KBM-7 (cell line): ENCODE measurements around the gene VAV3.
A peak's percentile ranks its signal among the peaks of the same experiment; 100 is the strongest.

ENCODE experiments used
- DNase-seq: peaks from one replicate; pipeline ENCODE4 v3.0.0-alpha.2; 2015
- in situ Hi-C: fragments of 300-500 bp; cut with MboI; formaldehyde crosslinking; loops from 2 replicates; pipeline ENCODE4 v1.14.3; 2020; ENCODE audit warnings: low sequenced_read_pairs, low pct_unique_long_range_greater_than_20kb, mixed read lengths

The VAV3 gene

DNA sequence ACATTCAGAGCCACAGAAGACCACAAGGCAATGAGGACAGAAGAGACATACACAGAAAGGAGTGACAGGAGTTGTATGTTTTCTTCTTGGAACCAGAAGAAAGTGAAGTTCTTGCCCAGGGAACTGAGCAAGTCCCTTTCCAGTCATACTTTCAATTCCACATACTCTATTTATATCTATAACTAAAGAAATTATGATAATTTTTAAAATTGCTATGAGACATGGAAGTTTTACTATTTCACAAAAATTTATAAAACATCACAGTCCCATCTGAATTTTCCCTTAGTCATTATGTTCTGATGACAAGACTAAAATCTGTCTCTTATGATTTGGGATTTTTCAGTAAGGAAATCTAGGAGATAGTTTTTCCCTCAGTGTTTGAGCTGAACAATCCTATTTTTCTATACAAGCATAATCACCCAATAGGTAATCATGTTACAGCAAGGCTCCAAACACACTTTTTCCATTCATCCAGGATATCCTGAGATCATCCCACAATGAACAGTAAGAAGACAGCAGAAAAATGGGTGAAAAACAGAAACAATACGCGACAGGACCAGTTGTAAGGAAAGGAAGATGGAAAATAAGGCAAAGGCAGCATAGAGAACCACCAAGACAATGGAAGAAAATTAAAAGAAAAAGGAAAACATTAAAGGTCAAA is 154.6 kb downstream of the VAV3 start:
- in situ Hi-C loops, result no loop called here
- DNase-seq, result no peak

DNA sequence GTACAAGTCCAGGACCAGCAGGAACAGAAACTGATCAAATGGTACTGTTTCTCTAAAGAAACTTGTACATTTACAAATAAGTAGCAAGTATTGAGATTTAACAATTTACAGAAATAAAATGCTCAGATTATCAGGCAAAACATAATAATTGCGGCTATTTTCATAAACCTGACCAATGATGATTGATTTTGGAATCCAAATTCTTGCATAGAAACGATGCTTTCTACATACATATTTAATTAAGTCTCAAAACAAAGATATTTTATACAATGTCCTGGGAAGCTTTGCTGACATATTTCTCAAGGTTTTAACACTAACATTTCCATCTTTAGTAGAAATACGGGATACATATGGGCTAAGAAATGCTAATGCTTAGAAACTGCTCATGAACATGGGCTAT is 157.1 kb downstream of the VAV3 start:
- DNase-seq, result no peak
- in situ Hi-C loops, result no loop called here

DNA sequence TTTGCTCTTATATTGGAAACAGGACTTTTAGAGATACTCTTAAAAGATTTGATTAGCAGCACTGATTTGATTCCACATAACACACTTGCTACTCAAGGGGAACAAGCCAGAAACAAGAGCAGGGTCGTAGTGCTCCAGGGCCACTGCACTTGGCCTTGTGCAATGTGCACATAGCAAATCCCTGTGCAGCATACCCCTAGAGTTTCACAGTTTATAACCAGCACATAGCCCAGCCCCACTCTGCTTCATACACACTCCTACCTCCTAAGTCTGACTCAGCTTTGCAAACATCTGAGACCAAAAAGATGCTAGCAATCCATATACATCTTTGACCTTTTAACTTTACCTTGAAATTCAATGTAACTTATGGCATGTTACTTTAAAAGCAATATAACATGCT is 157.6 kb downstream of the VAV3 start:
- DNase-seq, result no peak
- in situ Hi-C loops, result no loop called here

DNA sequence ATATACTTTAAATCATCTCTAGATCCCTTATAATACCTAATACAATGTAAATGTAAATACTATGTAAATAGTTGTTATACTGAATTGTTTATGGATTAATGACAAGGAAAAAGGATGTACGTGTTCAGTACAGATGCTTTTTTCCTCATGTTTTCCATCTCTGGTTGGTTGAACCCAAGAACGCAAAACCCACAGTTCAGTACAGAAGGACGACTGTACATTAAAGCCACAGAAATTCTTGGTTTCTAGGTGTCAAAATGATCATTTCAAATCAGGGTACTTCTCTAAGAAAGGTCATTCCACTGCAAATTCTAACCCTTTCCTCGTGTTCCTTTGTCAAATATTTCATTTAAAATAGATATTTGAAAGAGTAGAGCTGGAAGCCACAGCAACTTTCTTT is 158.1 kb downstream of the VAV3 start:
- in situ Hi-C loops, result no loop called here
- DNase-seq, result no peak

DNA sequence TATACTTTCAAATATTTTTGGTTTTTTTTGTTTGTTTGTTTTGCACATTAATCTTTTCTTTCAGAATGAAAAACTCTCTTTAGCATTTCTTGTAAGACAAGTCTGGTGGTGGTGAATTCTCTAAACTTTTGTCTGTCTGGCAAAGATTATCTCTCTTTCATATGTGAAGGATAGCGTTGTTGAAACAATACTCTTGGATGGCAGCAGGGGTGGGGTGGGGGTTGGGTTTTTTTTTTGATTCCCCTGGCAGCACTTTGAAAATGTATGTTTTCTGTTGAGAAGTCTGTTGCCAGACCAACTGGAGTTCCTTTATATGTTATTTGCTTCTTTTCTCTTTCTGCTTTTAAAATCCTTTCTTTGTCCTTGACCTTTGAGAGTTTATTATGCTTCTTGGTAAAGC is 160.2 kb downstream of the VAV3 start:
- peak; percentile 49 for DNase-seq
- in situ Hi-C loops, result no loop called here

DNA sequence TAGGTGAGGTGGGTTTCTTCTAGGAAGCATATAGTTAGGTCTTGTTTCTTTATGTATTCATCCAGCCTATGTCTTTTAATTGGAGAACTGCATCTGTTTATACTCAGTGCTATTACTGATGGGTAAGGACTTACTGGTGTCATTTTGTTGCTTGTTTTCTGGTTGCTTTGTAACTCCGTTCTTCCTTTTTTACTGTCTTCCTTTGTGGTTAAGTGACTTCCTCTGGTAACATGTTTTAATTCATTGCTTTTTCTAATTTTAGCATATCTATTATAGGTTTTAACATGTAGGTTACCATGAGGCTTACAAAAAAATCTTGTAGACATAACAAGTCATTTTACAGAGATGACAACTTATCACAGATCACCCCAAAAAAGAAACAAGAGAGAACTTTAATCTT is 160.8 kb downstream of the VAV3 start:
- in situ Hi-C loops, result no loop called here
- DNase-seq, result peak; percentile 83

DNA sequence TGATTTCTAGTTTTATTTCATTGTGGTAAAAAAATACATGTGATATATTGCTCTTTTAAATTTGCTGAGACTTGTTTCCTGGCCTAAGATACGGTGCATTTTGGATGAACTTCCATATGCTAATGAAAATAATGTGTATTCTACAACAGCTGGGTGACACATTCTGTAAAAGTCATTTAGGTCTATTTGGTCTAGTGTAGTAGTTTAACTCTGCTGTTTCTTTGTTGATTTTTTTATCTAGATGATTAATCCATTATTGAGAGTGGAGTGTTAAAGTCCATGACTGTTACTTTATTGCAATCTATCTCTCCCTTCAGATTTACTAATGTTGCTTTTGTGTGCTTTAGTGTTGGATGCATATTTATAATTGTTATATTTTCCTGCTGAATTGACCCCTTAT is 161.4 kb downstream of the VAV3 start:
- in situ Hi-C loops, result no loop called here
- DNase-seq, result no peak

DNA sequence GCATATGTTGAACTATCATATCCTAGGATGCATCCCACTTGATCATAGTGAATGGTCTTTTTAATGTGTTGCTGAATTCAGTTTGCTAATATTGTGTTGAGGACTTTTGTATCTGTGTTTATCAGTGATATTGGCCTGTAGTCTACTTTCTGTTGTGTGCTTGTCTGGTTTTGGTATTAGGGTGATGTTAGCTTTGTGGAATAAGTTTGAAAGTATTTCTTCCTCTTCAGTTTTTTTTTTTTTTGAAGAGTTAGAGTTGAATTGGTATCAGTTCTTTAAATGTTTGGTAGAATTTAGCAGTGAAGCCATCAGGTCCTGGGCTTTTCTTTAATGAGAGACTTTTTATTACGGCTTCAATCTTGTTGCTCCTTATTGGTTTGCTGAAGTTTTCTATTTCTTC is 162.3 kb downstream of the VAV3 start:
- in situ Hi-C loops, result no loop called here
- no peak for DNase-seq

DNA sequence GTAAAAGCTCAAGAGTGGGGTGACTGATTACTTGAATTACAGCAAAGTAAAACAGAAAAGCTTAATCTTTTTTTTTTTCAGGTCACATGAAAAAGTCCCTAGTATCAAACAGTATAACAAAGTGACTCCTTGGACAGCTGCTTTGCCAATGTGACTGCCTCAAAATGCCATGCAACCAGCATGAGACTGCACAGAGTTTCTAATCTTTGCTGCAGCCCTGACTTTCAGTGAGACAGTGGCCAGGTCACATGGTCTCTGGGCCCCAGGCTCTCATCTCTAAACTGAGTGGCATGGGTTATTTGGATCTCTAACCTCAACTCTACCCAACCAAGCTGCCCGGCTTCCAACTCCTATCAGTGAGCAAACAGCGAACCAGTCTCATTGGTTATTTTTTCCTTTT is 169.0 kb downstream of the VAV3 start:
- no peak for DNase-seq
- in situ Hi-C loops, result no loop called here

DNA sequence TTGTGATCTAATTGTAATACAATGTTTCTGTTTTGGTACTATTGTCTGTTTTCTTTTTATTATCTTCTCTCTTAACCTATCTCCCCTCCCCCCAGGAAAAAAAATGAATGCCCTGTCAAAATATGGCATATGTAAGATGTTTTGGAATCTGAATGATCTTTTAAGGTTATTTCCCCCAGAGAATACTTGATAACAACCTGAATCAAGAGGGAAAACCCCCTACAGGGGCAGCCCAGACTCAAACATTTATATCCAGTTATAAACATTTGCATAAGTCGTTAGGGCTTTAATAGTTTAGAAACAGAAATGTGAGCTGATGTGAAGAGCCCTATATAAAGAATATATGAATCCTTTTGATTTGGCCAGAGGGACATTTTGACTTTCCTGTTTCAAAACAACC is 169.5 kb downstream of the VAV3 start:
- DNase-seq, result no peak
- in situ Hi-C loops, result no loop called here

DNA sequence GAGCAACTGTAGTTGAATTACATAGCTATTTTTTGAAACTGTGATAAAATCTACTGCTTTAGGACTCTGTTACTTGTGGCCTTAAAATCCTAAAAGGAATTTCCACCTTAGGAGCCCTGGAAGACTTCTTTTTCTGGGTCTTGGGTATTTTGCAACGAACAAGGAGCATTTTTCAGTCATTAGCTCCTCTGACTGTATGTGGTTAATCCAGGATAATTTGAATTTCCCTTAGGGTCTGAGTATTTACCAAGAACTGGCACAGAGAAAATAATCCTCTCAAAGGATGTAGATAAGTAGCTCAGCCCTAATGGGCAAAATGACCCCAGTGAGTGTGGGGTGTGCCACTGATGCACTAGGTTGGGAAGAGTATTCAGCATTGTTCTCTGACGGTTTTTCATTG is 170.4 kb downstream of the VAV3 start:
- DNase-seq, result no peak
- in situ Hi-C loops, result no loop called here

DNA sequence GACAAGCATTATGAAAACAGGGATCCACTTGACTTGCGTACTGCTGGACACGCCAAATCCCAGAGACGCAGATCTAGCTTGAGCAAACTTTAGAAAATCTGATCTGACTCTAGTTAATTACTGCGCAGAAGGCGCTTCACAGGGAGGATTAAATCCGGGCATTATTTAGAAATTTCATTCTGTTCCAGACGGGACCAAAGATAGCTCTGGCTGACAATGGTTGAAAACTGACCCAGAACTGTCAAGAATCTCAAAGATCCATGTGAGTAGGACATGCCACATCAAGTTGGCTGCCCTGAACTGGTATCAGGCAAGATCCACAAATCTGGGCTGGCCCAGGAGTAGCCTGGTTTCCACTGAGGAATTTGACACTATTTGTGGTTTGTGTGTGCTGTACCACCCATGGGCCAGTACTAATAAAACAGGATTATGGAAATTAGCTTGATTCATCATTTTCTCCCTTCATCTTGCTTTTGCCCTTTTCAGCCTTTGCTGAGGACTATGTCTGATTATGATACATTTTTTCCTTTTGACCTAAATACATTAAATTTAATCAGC is 171.0 kb downstream of the VAV3 start:
- no peak for DNase-seq
- in situ Hi-C loops, result no loop called here

DNA sequence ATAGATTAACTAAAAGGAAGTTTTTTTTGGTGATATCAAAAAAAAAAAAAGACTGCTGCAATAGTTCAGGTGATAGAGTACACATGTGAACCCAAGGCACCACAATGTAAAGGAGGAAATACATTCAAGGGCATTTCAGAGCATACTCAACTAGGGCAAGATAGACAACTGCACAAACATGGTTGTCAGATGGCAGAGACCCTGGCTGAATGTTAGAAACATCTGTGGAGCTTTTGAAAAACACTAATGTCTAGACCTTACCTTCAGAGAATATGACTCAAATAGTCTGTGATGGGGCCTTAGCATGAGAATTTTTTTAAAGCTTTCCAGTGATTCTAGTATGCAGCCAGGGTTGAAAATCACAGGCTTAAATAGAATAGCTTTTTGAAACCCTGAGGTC is 173.6 kb downstream of the VAV3 start:
- no peak for DNase-seq
- in situ Hi-C loops, result no loop called here

DNA sequence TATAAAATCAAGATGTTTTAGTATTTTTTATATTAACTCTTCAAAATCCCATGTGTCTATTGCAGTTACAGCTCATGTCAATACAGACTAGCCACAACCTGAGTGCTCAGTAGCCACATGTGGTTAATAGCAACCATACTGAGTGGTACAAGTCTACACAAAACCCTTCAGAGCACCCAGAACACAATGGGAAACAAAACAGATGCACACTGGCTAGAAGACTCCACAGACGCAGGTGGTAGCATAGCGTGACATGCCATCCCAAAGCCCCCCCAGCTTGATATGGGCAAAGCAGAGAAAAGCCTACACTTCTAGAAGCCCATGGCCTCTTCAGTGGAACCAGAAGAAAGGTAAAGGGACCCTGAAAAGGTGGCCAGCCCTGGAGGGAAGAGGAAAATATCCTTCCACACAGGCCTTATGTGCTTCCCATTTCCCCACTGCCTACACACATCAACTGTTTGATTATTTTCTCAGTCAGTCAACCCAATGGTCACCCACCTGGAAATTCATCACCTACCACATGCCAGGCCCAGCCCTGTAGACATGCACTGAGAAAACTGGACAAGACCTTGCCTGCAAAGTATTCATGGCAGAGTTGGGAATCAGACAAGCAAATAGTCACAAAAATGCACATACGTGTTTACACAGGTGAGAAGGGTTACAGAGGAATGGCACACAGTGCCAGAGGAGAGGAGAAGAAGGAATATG is 175.0 kb downstream of the VAV3 start:
- in situ Hi-C loops, result loop anchor here (10.0 kb wide), 1 partner anchor 335 kb away; no protein-coding TSS in a partner anchor
- no peak for DNase-seq

DNA sequence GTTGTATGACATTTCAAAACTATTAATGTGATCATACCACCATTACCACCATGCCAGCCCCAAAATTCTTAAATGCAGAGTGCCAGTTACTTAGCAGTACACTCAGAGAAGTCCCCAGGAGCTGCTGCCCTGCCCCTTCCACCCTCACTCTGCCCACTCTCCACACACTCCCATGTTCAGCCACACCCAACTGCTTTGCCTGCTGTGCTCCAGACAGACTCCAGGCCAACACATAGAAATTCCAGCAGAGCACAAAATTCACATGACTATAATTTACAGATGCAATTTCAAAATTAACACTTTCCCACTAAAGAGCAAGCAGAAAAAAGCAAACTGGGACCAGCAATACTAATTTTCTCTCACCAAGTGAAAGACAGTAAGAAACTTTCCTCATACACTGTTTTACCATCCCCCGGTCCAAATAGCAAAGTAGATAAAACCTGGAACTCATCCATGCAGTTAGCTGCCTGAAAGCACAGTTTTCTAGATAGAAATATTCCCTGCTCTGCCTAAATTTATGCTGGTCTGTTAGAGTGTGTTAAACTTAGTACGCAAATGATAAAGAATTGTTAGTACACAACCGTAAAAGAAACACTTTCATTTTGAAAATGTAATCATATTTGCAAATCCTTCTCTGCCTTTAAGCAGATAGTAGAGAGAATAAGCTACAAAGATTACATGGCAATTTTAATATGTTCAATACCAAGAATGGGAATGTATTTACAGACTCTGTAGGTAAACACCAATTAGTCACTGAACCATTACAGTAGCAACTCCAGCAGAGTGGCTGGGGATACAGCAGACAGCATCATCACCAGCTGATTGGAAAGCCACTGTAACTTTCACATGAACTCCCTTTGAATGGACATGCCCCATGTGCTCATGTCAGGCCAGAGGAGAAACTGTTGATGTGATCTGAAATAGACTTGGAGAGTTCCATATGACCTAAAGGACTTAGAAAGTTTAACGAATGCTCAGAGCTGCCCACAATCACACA is 176.5 kb downstream of the VAV3 start:
- no peak for DNase-seq
- in situ Hi-C loops, result loop anchor here (10.0 kb wide), 1 partner anchor 336 kb away; no protein-coding TSS in a partner anchor

DNA sequence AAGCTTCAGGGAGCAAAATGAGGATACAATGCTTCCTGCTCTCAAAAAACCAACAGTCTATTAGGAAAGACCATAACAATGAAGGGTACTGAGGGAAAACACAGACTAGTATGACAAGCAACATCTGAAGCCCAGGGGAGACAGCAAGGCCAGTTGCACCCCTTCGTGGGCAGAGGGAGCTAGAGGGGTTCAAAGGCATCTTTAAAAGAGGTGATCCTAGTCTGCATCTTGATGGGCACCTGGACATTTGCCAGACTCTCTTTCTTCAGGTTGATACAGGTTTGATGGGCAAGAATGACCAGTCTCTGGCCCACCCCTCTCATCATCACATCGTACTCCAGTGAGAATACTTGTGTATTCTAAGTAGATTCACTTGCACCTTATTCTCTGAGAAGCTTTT is 177.7 kb downstream of the VAV3 start:
- in situ Hi-C loops, result loop anchor here (10.0 kb wide), 1 partner anchor 338 kb away; no protein-coding TSS in a partner anchor
- DNase-seq, result peak; percentile 57

DNA sequence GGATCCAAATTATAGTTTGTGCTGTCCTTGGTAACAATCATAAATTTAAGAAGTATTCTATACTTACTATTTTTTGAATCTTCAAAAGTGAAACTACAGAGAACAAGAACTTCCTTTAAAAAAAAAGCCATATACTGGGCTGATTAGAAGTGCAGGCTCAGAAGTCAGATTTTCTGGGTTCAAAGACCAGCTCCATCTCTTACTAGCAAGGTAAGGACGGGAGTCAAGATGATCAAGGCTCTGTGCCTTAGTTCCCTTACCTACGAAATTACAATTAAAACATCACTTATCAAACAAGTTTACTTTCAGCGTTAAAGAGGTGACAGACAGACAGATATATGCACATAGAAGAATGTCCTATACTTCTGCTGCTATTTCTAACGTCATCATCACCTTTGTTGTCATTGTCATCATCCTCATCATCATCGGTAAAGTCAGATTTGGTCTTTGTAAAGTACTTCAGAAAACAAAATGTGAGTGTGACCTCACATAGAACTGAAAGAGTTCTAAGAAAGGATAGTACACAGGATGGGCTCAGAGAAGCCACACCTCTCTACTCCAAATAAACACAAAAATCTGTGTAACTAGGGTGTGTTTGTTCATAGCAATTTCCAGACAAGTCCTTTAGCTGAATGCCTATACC is 178.7 kb downstream of the VAV3 start:
- DNase-seq, result peak; percentile 24
- in situ Hi-C loops, result loop anchor here (10.0 kb wide), 1 partner anchor 338 kb away; no protein-coding TSS in a partner anchor

DNA sequence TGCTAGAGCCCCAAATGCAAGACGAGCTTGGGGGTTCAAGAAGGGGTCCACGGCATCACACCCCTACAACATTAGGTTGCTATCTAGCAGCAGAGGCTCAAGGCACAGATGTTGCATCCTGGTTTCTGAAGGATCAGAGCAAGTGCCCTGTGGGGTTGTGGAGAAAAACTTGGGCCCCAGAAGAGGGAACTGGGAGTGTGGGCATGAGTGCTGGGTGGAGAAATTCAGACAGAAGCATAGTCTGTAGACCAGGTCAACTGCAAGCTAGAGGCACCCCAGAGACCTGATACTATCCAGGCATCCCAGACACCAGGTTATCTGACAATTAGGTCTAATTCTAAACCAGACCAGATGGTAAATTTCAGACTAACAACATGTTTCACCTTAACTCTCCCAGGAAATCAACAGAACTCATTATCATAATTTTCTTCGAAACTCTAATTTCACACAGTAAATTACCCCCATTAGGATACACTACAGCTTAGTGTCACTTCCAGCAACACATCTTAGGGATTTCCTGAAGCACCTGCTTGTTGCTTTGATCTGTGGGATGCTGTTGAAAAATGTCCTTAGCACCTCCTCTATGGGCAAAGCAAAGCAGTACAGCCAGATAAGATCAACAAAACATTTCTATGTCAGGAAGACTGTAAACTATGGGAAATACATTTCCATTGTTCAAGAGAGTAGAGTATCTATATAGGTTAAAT is 179.3 kb downstream of the VAV3 start:
- DNase-seq, result no peak
- in situ Hi-C loops, result loop anchor here (10.0 kb wide), 1 partner anchor 339 kb away; no protein-coding TSS in a partner anchor
